DND-41 (cell line): Measurements from ENCODE around the gene ENPP4.

Source experiments
- ATAC-seq: fragments of 200-7000 bp; cut with Tn5 transposase; 3 replicates; pipeline ENCODE4 v1.9.1; 2021; ENCODE audit warnings: low read depth; ENCODE audit not compliant: insufficient read depth
- DNase-seq: peaks from one replicate; pipeline ENCODE4 v3.0.0-alpha.2; 2020
- H2AFZ ChIP-seq: 2 replicates; pipeline ENCODE4 v1.6.0; 2012; ENCODE audit warnings: low read depth, low read length
- H3K27ac ChIP-seq: 2 replicates; pipeline ENCODE4 v1.5.1; 2012; ENCODE audit warnings: low read length, inconsistent platforms
- H3K27me3 ChIP-seq: fragments of 200-600 bp; sonication (generic); 2 replicates; pipeline ENCODE4 v1.6.0; 2012; ENCODE audit warnings: low read length, mild to moderate bottlenecking, inconsistent platforms; ENCODE audit not compliant: insufficient read depth, poor library complexity
- H3K36me3 ChIP-seq: 2 replicates; pipeline ENCODE4 v1.5.1; 2012; ENCODE audit warnings: low read length, inconsistent platforms; ENCODE audit not compliant: insufficient read depth
- H3K4me1 ChIP-seq: 2 replicates; pipeline ENCODE4 v1.5.1; 2012; ENCODE audit warnings: mild to moderate bottlenecking, low read length; ENCODE audit not compliant: insufficient read depth
- H3K4me2 ChIP-seq: 2 replicates; pipeline ENCODE4 v1.6.0; 2012; ENCODE audit warnings: mild to moderate bottlenecking, moderate library complexity, low read length, inconsistent platforms; ENCODE audit not compliant: insufficient read depth
- H3K4me3 ChIP-seq, 2 experiments: fragments of 200-600 bp in 1 of 2; shearing (Covaris generic) in 1 of 2; 2 replicates each; pipeline ENCODE4 v1.5.1; 2012 to 2016; ENCODE audit warnings: inconsistent platforms in 2 of 2, low read length in 2 of 2, mild to moderate bottlenecking in 2 of 2, low read depth in 1 of 2, moderate library complexity in 1 of 2
- H3K79me2 ChIP-seq: 2 replicates; pipeline ENCODE4 v1.6.0; 2012; ENCODE audit warnings: low read length, inconsistent platforms; ENCODE audit not compliant: insufficient read depth
- H3K9ac ChIP-seq: 2 replicates; pipeline ENCODE4 v1.6.0; 2012; ENCODE audit warnings: low read depth, mild to moderate bottlenecking, inconsistent platforms, low read length, moderate library complexity
- H3K9me3 ChIP-seq: 2 replicates; pipeline ENCODE4 v1.5.1; 2012; ENCODE audit warnings: low read length, moderate library complexity, mild to moderate bottlenecking, inconsistent platforms; ENCODE audit not compliant: insufficient read depth, severe bottlenecking
- H4K20me1 ChIP-seq: 2 replicates; pipeline ENCODE4 v1.6.0; 2012; ENCODE audit warnings: low read length; ENCODE audit not compliant: insufficient read depth
- EZH2 ChIP-seq: IDR thresholded peaks from 3 replicates; pipeline ENCODE4 v1.6.1; 2012; ENCODE audit warnings: borderline replicate concordance, low read depth, mild to moderate bottlenecking, moderate library complexity, low read length, inconsistent platforms; ENCODE audit not compliant: severe bottlenecking
- TF ChIP-seq, protein P1 (sequence below): IDR thresholded peaks from 2 replicates; pipeline ENCODE4 v1.5.1; 2012; ENCODE audit warnings: borderline replicate concordance, low read length, moderate library complexity, mild to moderate bottlenecking; ENCODE audit not compliant: poor library complexity, severe bottlenecking; ENCODE audit errors: extremely low read depth

ENPP4 gene

DNA sequence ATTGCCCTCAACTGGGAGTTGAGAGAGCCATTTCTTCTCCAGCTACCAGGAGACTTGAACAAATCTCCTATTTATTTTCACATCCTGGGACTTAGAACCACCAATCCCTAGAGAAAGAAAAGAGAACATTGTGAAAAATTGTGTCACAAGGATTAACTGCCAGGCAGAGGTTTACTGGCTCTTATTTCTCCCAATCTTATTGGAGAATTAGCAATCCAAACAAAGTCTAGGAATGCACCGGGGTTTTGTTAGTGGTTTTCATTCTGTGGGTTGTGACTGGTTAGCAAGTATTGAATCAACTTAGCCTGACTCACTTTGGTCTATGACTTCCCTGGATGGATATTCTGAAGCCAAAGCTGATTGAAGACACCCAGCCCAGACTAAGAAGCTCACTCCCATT is 62.2 kb downstream of the ENPP4 start:
- no peak overlapping the region for H3K4me2 ChIP-seq
- H3K79me2 ChIP-seq = no peaks in the 10 kb centered on the region
- no peak for DNase-seq
- TF ChIP-seq EZH2 = no peak
- TF ChIP-seq, protein P1, sequence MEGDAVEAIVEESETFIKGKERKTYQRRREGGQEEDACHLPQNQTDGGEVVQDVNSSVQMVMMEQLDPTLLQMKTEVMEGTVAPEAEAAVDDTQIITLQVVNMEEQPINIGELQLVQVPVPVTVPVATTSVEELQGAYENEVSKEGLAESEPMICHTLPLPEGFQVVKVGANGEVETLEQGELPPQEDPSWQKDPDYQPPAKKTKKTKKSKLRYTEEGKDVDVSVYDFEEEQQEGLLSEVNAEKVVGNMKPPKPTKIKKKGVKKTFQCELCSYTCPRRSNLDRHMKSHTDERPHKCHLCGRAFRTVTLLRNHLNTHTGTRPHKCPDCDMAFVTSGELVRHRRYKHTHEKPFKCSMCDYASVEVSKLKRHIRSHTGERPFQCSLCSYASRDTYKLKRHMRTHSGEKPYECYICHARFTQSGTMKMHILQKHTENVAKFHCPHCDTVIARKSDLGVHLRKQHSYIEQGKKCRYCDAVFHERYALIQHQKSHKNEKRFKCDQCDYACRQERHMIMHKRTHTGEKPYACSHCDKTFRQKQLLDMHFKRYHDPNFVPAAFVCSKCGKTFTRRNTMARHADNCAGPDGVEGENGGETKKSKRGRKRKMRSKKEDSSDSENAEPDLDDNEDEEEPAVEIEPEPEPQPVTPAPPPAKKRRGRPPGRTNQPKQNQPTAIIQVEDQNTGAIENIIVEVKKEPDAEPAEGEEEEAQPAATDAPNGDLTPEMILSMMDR = no peak
- H3K36me3 ChIP-seq = no peaks in the 10 kb centered on the region
- no peak overlapping the region for H3K9ac ChIP-seq
- peaks cover 5% of the 10 kb centered on the region for H3K27me3 ChIP-seq
- no peak overlapping the region for H2AFZ ChIP-seq
- no peaks in the 10 kb centered on the region for H3K4me1 ChIP-seq
- no peak for ATAC-seq
- no peaks in the 10 kb centered on the region for H3K9me3 ChIP-seq
- no peak overlapping the region for H3K27ac ChIP-seq
- no peak overlapping the region for H3K4me3 ChIP-seq
- no peaks in the 10 kb centered on the region for H4K20me1 ChIP-seq
